ENCODE results near the gene SEC24B. TPM values are rescaled to one million over a fixed set of nuclear protein-coding genes. Genes with fewer than 3 reads are reported as not detected.

The SEC24B gene
- total and polyA plus RNA-seq, 2 donors (not counting 3 experiments of a cell fraction or from before 2014, with no cell fraction given) = 35.9 to 46.2 TPM

DNA sequence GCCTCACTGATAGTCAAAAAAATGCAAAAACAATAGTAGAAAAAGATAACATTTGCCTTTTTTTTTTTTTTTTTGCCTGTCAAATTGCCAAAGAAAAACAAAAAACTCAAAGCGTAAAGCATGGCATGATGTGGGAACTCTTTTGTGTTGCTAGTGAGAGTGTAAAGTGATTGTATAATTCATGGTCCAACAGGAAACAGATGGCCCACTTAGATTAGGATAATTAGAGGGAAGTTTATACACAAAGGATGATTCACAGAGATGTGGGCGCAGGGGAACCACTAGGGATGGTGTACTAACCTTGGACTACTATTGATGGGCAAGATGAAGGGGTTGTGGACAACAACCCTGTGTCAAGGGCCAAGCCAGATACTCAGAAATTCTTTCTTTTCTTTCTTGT is 142.8 kb downstream of the SEC24B start:
- Histone ChIP-seq H3K27me3 (ENCODE audit: control insufficient read depth in 2 of 2, insufficient read depth in 2 of 2, low read length in 2 of 2) (no peaks in the 10 kb centered on the region), H2AFZ (ENCODE audit: low read depth, low read length) (no peak overlapping the region), H3K4me3 (replicated peaks in 1 of 3; ENCODE audit: insufficient read depth in 1 of 3, low read depth in 1 of 3, low read length in 3 of 3) (no peak overlapping the region), H3K4me2 (ENCODE audit: insufficient read depth, low read length) (peak overlapping the region; percentile 81), H3K4me1 (ENCODE audit: control insufficient read depth, extremely low read depth, insufficient read depth, low read length) (peaks cover 15% of the 10 kb centered on the region), H3K9me3 (replicated peaks; ENCODE audit: control insufficient read depth, insufficient read depth, low read length) (no peaks in the 10 kb centered on the region), H4K20me1 (replicated peaks; ENCODE audit: control insufficient read depth, extremely low read depth, insufficient read depth, low read length) (no peaks in the 10 kb centered on the region), H3K9me1 (replicated peaks; ENCODE audit: control insufficient read depth, extremely low read depth, insufficient read depth, low read length) (no peaks in the 10 kb centered on the region), H3K36me3 (ENCODE audit: control insufficient read depth in 2 of 2, extremely low read depth in 1 of 2, insufficient read depth in 2 of 2, low read length in 2 of 2) (no peaks in the 10 kb centered on the region), H3K27ac (ENCODE audit: insufficient read depth, low read depth, low read length) (peak overlapping the region; percentile 87), H3K9ac (replicated peaks; ENCODE audit: extremely low read depth, insufficient read depth, low read length) (peak overlapping the region; percentile 73), H3K79me2 (ENCODE audit: control insufficient read depth, insufficient read depth, low read length) (peaks cover 3% of the 10 kb centered on the region)
- DNase-seq (ENCODE audit: low read depth, low spot score) = peak; percentile 99
- peak; percentile 93 for FAIRE-seq
- ChIA-PET POLR2A (no interaction called here), CTCF (interaction anchor here (1.5 kb wide), 1 partner anchor 143 kb away, joined by 7 read pairs; the partner anchor contains the start of gene SEC24B)
- dilution Hi-C loops (cut with MboI; ENCODE audit: extremely low pct_ligation_motif_present, low sequenced_read_pairs) (no loop called here), intact Hi-C loops (cut with micrococcal nuclease) (loop anchor here (1.0 to 10.0 kb wide), 7 partner anchors 16 to 956 kb away; partner anchors contain the start of genes GAR1 and MCUB)
- TF ChIP-seq MYC (IDR thresholded peaks at IDR 0.05; ENCODE audit: low read depth, low read length) (no peak), FOS (IDR thresholded peaks at IDR 0.05; ENCODE audit: borderline replicate concordance, insufficient read depth, low read length) (peak; percentile 89), POLR2A (IDR thresholded peaks at IDR 0.05; ENCODE audit: low read depth, low read length) (peak; percentile 47), EZH2 (IDR thresholded peaks at IDR 0.05; ENCODE audit: borderline replicate concordance, low read depth, low read length, severe bottlenecking) (no peak), POLR2AphosphoS5 (IDR thresholded peaks at IDR 0.05; ENCODE audit: insufficient read depth, low read depth, low read length) (peak; percentile 93), JUN (IDR thresholded peaks at IDR 0.05; ENCODE audit: borderline replicate concordance, insufficient read depth, insufficient read length, low read depth) (peak; percentile 91), GATA2 (IDR thresholded peaks at IDR 0.05; ENCODE audit: insufficient read depth, insufficient read length, low read depth, low read length) (peak; percentile 98)
- TF ChIP-seq, protein P1, sequence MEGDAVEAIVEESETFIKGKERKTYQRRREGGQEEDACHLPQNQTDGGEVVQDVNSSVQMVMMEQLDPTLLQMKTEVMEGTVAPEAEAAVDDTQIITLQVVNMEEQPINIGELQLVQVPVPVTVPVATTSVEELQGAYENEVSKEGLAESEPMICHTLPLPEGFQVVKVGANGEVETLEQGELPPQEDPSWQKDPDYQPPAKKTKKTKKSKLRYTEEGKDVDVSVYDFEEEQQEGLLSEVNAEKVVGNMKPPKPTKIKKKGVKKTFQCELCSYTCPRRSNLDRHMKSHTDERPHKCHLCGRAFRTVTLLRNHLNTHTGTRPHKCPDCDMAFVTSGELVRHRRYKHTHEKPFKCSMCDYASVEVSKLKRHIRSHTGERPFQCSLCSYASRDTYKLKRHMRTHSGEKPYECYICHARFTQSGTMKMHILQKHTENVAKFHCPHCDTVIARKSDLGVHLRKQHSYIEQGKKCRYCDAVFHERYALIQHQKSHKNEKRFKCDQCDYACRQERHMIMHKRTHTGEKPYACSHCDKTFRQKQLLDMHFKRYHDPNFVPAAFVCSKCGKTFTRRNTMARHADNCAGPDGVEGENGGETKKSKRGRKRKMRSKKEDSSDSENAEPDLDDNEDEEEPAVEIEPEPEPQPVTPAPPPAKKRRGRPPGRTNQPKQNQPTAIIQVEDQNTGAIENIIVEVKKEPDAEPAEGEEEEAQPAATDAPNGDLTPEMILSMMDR (IDR thresholded peaks at IDR 0.05; ENCODE audit: extremely low read depth in 1 of 2, insufficient read depth in 1 of 2, low read depth in 1 of 2, low read length in 2 of 2) = no peak
- BruUV-seq (replicated peaks) = no TSS peak
